HG02852 (cell line): ENCODE results near the gene ESPN.
"Not testable (repeated sequence)": the region's sequence is repeated elsewhere in the genome, so short reads cannot be mapped to it uniquely, and the experiment has no call there.

Experiments used
- ATAC-seq: cut with Tn5 transposase; IDR thresholded peaks from one replicate; pipeline ENCODE4 v1.9.1; 2021; ENCODE audit warnings: mild to moderate bottlenecking, moderate library complexity; ENCODE audit not compliant: unreplicated experiment

ESPN gene

GRCh38 chr1:6447016-6447817 is 22.6 kb downstream of the ESPN start:
- ATAC-seq = no peak

- no peak for ATAC-seq
Measured at GRCh38 chr1:6447818-6448748, 23.5 kb downstream of the ESPN start.

- ATAC-seq = no peak
Measured at GRCh38 chr1:6448749-6449631, 24.4 kb downstream of the ESPN start.

DNA sequence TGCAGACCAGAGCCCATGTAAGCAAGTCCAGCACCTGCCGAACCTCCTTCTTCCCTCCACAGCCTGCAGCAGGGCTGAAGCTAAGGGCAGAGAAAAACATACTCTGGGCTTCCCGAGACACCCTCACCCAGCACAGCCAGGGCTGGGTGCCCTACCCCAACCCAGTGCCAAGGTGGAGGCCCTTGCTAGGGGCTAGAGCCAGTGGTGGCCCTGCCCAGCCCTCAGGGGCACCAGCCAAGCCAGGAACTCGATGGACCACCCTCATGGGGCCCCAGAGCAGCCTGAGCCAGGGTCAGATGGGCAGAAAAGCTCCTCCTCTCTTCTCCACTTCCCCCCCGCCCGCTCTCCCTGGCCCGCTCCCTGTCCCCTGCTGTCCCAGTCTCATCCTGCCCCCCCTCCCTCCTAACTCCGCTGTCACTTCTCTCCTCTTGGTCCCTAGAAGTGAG is 25.5 kb downstream of the ESPN start:
- no peak for ATAC-seq

DNA sequence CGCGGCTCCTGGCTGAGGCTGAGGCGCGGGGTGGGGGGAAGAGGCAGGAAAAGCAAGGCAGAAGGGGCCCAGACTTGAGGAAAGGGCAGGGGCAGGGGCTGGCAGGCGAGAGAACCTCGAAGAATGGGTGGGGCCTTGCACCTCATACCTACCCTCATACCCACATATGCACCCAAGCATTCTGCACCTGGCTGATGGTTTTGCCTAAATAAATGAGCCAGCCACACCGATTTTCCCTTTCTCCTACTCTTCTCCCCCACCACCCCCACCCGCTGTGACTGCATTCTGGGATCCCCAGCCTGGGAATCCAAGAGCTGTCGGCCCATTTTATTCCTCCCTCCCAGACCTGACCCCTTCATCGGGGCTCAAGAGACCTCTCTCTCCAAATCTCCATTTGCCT is 25.9 kb downstream of the ESPN start:
- ATAC-seq = not testable (repeated sequence)

- no peak for ATAC-seq
Measured at GRCh38 chr1:6450943-6451373, 26.4 kb downstream of the ESPN start.

GRCh38 chr1:6453895-6454855 is 29.6 kb downstream of the ESPN start:
- ATAC-seq = not testable (repeated sequence)

DNA sequence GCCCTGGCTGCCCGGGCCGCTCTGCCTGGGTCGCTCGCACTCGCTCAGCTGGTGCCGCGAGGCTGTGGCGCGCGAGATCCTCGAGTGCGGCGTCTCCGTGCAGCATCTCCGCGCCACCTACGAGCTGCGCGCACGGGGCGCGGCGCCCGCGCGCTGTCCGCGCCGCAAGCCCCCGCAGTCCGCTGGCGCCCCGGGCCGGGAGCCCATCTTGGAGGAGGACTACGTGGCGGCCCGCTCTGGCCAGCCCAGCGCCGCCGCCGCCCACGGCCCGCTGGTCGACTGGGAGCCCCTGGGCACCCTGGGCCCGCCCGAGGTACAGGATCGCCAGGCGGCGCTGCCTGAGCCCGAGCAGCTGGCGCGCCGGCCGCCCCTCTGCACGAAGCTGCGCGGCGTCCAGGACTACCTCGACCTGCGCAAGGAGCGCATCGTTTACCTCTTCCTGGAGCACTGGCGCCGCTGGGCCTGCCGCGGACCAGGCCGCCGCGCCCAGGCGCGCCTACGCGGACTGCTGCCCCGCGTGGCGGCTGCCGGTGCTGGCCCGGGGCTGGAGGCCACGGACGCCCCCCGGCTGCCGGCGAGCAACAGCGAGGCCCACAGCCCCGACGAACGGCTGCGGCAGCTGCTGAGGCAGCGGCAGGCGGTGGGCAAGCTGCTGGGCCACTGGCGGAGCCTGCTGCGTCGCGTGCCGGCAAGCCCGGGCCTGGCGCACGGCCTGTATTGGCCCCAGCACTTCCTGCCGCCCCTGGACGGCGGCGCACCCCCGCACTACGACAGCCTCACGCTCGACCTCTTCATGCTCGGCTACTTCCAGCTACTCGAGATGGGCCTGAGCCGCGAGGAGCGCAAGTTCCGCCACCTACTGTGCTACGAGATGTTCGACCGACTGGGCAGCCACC is 30.5 kb downstream of the ESPN start:
- no peak for ATAC-seq

DNA sequence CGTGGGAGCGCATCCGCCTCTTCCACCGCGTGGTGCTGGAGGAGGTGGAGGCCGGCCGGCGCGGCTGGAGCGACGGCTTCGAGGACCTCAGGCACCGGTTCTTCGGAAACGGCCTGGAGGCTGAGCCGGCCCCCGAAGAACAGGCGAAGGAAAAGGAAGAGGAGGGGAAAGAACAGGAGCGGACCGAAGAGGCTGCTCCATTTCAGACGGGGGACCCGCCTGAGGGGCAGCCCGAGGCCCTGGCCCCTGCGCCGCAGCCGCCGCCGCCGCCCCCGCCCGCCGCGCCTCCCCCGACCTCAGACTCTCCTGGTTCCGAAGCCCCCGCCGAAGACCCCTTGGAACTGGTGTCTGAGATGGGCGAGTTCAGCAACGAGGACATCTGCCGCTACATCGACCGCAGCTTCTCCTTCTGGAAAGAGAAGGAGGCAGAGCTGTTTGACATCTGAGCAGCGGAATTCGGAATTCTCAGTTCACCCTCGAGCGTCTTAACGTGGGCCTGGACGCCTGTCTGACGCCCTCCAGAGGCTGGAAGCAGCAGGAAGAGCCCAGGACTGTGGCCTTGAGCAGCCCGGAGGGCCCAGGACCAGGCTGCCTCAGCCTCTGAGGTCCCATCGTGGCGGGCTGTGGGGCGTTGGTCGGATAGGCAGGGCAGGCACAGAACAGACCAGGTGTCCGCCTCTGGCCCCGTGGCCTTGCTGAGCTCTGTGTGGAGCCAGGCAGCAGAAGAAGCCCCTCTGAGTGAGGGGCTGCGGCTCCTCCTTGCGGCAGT is 31.4 kb downstream of the ESPN start:
- ATAC-seq = not testable (repeated sequence)

- ATAC-seq = no peak
Measured at GRCh38 chr1:6456800-6457466, 32.4 kb downstream of the ESPN start.

- no peak for ATAC-seq
Measured at GRCh38 chr1:6459850-6460265, 35.3 kb downstream of the ESPN start.

- no peak for ATAC-seq
Measured at GRCh38 chr1:6460301-6461050, 35.9 kb downstream of the ESPN start.

DNA sequence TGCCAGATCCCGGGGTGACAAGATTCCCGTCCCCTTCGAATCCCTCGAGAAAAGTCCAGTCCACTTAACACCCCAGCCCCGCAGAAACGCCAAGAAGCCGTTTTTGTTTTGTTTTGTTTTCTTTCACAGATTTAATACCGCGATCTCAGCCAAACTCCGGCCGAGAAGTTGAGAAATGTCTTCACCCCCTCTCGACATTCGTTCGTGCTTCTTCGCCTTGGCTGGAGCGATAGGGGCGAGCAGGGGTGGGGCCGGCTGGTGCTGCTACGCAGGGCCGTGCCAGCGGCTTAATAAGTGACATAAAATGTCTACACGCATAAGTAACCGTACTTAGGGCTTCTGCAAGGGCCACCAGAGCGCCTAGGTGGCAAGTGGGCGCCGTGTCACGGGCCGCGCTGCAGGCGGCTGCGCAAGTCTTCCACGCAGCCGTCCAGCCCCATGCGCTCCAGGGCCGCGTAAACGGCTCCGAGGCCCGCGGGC is 36.5 kb downstream of the ESPN start:
- no peak for ATAC-seq

DNA sequence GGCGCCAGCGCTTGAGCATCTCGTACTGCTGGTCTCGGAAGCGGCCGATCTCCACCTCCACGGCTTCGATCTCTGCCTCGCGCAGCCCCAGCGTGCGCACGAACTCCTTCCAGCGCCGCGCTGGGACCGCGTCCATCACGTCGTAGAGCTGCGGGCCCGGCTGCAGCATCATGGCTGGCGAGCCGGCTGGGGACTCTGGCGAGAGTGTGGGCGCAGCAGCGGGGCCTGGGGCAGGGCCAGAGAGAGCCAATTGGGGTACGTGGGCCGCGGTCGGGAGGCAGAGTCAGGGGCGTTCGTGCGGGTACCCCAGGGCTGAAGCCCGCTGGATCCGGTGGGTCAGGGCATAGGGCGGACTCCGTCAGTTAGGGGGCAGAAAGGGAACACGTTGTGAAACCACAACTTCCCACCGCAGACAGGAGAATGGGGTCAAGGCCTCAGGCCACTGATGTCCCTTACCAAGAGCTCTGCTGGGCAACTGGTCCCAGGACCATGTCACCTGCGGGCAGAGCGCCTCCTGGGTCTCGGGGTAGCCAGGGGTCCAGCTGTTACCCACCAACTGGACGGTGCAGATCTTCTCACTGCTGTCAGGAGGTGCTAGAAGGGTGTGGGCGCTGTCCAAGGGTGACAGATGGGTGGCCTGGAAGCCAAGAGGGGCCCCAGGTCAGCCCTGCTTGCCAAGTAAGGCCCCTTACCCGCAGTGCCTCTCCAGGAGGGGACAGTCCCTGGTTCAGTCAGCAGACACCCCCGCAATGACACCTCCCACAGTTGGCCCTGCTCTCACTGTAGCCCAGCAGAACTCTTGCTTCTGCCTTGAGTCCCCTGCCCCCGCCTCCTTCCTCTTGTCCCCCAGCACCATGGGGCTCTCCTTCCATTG is 37.2 kb downstream of the ESPN start:
- ATAC-seq = no peak

DNA sequence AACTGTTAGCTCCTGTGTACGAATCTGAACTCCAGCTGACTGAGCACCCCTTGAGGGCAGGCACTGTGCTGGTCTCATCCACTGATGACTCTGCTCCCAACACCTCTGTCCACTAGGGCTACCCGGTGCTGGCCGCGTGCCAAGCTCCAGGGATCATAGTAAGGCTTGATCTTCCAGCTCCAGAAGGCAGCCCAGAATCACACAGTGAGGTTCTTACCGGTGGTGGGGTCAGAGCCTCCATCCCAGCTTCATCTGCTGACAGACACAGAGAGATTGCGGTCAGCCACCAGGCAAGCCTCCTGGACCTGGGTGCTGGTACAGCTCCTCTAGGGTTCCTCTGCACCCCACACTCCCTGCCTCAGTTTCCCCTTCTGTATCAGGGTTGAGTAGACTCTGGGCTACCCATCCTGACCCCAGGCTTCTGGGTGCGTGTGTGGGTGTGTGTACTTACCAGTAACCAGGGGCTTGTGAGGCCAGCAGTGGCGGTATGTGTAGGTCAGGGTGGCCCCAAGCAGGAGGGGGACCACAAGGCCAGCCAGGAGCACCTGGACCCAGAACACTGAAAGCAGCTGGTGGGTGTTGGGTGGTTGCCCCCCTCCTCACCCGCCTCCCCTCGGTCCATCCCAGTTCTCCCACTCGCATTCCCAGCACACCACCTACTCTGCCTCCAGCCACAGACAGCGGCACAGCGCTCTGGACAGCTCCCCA is 38.0 kb downstream of the ESPN start:
- ATAC-seq = no peak
